Stimulated activated CD8-positive, alpha-beta memory T cell treated with anti-CD3 and anti-CD28 coated beads, Interleukin-4, amount 100 ng/mL, for 24 hours (primary cell): ENCODE measurements around the gene PNPLA2.

Experiments
- DNase-seq: peaks from one replicate; pipeline ENCODE4 v3.0.0-alpha.2; 2020; ENCODE audit warnings: low read depth

The PNPLA2 gene

DNA sequence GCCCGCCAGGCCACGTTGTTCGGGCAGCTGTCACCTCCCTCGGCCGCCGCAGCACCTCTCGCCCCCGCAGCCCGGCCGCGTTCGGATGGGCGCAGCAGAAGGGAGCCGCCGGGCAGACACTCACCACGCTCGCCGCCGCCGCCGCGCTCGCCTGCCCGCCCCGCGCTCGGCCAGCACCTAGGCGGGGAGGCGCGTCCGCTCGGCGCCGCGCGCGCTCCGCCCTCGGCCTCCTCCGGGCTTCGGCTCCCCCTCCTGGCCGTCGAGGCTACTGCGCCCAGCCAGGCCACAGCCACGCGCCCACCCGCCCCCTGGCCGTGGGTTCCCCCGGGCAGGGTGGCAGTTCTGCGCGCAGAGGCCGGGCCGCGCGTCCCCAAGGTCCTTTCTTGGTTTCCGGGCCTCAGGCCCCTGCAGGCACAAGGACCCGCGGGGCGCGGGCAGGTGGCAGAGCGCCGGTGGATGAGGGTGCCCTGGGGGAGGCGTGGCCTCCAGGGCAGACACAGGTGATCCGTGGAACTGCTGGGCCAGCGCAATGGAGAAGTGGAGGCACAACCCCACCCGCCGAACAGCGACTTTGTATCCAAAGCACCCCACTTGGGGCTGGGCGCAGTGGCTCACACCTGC is 20.5 kb upstream of the PNPLA2 start, which contains the start of gene SLC25A22:
Gene SLC25A22, minus strand, starts transcription at position 189 of the 621 bp plus-strand sequence. CDS start 3,275 bp downstream, outside the sequence.
- DNase-seq, result peak; percentile 80

DNA sequence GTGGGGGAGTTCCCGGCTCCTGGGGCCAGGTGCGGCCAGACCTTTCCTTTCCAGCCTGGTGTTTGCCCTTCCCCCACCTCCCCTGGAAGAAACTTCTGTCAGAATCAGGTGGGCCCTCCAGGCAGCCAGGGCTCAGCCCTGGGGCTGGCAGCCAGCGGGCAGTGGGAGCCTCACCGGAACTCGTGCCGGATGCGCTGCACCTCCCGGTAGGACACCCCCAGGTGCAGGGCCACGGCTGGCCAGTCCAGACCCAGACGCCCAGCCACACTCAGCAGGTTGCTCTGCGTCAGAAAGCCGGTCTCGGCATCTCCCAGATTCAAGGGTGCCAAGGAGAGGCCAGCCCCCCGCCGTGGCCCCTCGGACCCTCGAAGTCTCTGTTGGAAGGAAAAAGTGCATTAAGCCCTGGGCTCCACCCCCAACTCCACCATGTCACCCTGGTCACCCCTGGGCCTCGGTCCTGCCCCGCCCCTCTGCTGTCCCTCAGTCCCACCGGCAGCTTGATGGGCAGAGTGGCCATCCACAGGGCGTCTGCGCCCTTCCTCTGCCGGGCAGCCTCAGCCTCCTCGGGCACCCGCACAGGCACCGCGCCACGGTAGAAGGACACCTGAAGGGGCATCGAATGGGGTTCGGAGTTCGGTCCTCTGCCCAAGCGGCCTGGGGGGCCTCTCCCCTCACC is 18.9 kb upstream of the PNPLA2 start:
- no peak for DNase-seq

- no peak for DNase-seq
Observed at GRCh38 chr11:800473-800872, 18.2 kb upstream of the PNPLA2 start.

GRCh38 chr11:801097-801780 is 17.5 kb upstream of the PNPLA2 start:
- no peak for DNase-seq

- no peak for DNase-seq
Observed at GRCh38 chr11:802018-802617, 16.6 kb upstream of the PNPLA2 start.

- no peak for DNase-seq
Observed at GRCh38 chr11:802693-803466, 15.8 kb upstream of the PNPLA2 start.

DNA sequence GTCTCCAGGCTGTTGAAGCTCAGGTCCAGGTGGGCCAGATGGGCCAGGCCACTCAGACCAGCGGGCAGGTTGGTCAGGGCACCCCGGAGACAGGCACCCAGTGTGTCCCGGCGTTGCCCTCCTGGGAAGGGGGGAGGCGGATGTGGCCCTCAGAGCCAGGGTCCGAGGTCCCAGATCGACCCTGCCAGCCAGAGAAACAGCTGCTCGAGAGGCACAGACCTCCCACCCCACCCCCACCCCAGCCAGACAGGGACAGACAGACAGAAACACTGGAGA is 15.3 kb upstream of the PNPLA2 start:
- DNase-seq, result no peak

GRCh38 chr11:803770-804598 is 14.7 kb upstream of the PNPLA2 start:
- no peak for DNase-seq

DNA sequence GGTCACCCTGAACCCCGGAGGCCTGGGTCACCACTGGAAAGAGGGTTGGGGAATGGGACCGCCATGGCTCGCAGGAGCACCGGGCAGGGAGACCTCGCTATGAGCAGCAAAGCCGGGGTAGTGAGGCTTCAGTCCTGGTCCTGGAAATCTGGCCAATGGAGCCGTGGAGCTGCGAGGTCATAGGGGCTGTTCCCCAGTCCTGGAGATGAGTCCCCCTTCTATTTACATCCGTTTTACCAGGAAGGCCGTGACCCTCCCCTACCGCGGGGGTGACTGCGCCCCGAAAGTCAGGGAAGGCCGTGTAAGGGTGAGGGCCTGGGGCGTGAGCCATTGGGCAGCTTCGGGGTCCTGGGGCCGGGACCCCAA is 14.1 kb upstream of the PNPLA2 start:
- no peak for DNase-seq

DNA sequence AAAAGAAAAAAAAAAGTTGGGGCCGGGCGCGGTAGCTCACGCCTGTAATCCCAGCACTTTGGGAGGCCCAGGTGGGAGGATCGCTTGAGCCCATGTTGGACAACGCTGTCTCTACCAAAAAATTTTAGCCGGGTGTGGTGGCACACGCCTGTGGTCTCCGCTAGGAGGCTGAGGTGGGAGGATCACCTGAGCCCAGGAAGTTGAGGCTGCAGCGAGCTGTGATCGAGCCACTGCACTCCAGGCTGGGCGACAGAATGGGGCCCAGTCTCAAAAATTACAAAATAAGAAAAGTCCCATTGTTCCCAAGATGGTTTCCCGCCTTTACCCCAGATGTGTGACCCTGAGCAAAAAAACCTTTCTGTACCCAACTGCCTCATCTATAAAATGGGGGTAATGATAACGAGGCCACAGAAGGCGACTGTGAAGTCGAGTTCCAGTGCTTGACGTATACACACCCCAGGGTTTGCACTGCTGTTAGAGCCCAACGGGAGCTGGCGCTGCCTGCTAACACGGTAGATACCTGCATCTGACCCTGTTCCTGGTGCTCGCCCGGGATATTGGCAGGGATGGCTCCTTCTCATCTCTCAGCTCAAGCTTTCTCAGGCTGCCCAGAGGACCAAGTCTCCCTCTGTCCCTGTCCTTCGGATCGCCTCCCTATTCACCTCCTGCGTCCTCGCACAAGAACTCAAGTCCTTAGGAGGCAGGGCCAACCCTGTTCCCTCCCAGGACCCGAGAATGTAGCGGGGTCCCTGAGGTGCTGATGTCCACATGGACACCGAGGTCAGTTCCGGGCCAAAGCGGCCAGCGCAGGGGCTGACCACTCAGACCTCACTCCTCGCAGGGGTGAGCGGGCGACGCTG is 10.1 kb upstream of the PNPLA2 start:
- no peak for DNase-seq

GRCh38 chr11:809287-810039 is 9.3 kb upstream of the PNPLA2 start, which contains the start of gene RPLP2:
Gene RPLP2, plus strand, starts transcription at chr11:809967. Its CDS starts 268 bp downstream, at chr11:810235.
- peak; percentile 98 for DNase-seq

DNA sequence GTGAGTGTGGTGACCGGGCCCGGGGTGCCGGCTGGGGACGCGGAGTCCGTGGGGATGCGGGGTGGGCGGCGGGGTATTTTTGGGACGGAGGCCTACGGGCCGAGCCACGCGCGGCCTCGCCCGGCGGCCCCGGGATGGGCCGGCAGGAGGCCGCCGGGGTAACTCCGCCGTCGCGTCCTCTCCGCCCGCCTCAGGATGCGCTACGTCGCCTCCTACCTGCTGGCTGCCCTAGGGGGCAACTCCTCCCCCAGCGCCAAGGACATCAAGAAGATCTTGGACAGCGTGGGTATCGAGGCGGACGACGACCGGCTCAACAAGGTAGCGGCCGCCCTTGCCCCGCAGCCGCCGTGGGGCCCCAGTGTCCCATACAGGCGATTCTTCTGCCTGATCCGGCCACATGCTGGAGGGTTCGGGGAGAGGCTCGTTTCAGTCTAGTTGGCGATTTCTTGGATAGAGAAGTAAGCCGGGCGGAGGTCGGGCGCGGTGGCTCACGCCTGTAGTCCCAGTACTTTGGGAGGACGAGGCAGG is 8.6 kb upstream of the PNPLA2 start:
- DNase-seq, result no peak

- no peak for DNase-seq
Observed at GRCh38 chr11:811446-812245, 7.1 kb upstream of the PNPLA2 start.

DNA sequence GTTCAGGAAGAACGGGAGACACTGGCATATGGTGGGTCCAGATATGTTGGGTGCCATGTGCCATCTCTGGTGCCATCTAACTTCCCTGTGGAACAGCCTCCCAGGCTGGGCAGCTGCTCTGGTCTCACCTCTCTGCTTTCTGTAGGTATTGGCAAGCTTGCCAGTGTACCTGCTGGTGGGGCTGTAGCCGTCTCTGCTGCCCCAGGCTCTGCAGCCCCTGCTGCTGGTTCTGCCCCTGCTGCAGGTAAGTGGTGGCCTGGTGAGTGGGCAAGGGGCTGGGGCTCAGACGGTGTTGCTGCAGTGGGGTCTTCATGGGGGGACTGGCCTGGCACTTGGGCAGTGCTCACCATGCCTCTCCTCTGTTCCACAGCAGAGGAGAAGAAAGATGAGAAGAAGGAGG is 6.3 kb upstream of the PNPLA2 start:
- no peak for DNase-seq

GRCh38 chr11:813072-813455 is 5.7 kb upstream of the PNPLA2 start:
- DNase-seq, result no peak

DNA sequence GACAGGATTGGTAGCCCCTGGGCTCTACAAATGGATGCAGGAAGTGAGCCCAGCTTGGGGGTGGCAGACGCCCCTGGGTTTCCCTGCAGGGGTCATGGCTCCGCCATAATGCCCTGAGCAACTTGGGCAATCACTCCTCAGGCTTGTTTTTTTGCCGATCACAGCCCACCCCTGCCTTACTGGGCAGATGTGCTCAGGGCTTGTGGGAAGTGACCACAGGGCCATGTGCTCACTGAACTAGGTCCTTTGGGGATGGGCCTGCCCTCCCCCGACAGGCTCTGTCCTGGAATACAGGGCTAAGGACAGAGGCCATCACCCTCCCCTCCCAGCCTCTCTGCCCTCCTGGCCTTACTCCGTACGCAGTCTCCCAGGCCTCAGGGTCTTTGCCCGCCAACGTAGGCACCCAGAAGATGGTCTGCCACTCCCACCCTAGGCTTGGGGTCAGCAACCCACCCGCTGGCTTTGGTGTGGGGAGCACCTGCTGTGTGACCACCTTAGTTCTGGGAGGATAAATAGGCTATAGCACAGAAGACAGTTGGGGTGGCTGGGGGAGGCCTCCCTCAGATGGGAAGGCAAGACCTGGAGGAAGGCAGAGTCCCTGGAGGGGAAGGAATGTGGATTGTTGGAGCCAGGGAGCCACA is 5.1 kb upstream of the PNPLA2 start:
- DNase-seq, result no peak

DNA sequence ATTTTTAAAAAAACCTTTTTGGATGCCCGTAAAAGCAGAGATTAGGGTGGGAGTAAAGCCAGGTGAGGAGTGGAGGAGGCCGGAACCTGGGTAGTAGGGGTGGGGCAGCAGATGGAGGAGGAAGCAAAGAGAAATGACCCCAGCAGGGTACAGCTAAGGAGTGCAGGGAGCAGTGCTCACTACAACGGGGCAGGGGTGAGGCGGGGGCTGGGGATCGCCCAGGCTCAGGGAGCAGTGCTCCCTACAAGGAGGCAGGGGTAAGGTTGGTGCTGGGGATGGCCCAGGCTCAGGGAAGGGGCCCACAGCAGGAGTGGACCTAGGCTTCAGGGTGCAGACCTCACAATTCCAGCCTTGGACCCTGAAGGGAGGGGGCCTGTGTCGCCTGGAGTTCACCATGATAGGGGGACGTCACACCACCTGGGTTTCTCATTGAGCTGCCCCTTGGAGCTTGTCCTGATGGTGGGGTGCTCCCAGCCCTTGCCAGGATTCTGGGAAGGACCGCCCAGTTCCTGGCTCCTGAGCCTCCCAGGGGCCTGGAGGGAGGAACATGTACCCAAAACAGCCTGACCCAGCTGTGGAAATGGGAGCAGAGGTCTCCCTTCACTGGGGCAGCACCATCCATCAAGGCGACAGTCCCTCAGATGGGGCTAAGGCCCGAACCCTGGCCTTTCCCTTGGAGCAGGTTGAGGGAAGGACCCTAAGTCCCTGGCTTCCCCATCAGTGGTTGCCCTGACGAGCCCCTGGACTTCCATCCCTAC is 2.9 kb upstream of the PNPLA2 start:
- DNase-seq, result no peak
